ENCODE data around the gene SPNS3. TPM values are rescaled to one million over a fixed set of nuclear protein-coding genes. Genes with fewer than 3 reads are reported as not detected.

Gene SPNS3
- total and polyA plus RNA-seq, 9 of the 15 experiments (the other 6 are each of a cell fraction or from before 2014, with no cell fraction given) = not detected

GRCh38 chr17:4520060-4520893 lies 86.5 kb downstream of the SPNS3 start:
- Histone ChIP-seq H3K4me1 (replicated peaks in 1 of 2; ENCODE audit: control insufficient read depth in 2 of 2, insufficient read depth in 2 of 2, low read length in 2 of 2) (peaks cover 0 to 8% of the 10 kb centered on the region in 2 experiments; a peak in 2 of 5 replicates), H2AFZ (ENCODE audit: low read depth, low read length) (no peak overlapping the region), H3K9me3 (replicated peaks; ENCODE audit: control insufficient read depth, insufficient read depth, low read depth, low read length) (no peaks in the 10 kb centered on the region), H3K9ac (ENCODE audit: insufficient read depth in 1 of 2, low read depth in 2 of 2, low read length in 2 of 2) (no peak overlapping the region), H3K79me2 (ENCODE audit: control insufficient read depth, insufficient read depth, low read length) (no peaks in the 10 kb centered on the region), H4K20me1 (replicated peaks; ENCODE audit: control insufficient read depth, insufficient read depth, low read length) (0 out of 2 replicates have a peak, but pooled peaks cover 2% of the 10 kb centered on the region), H3K9me1 (ENCODE audit: control insufficient read depth, insufficient read depth, low read length) (no peaks in the 10 kb centered on the region), H3K27me3 (ENCODE audit: control insufficient read depth in 2 of 2, insufficient read depth in 2 of 2, low read length in 2 of 2) (peaks cover 13 to 62% of the 10 kb centered on the region in 2 experiments; a peak in 4 of 5 replicates), H3K4me3 (no peak overlapping the region), H3K27ac (ENCODE audit: extremely low read depth, low read depth, low read length) (no peak overlapping the region), H3K36me3 (ENCODE audit: control insufficient read depth, insufficient read depth, low read length) (no peaks in the 10 kb centered on the region), H3K4me2 (ENCODE audit: insufficient read depth, low read length) (no peak overlapping the region)
- FAIRE-seq (no peak), ATAC-seq (no peak), DNase-seq (ENCODE audit: extremely low read depth in 1 of 4, low spot score in 3 of 4) (no peak)
- in situ Hi-C loops (cut with MboI) (no loop called here), intact Hi-C loops (cut with micrococcal nuclease) (no loop called here)
- no TSS peak for BruUV-seq (replicated peaks)
- CTCF ChIA-PET (ENCODE audit: low intra/inter-chr PET ratio) = no interaction called here
- 4% methylated on average over 8 of the region's 19 CpGs for WGBS (ENCODE audit: insufficient coverage, low coverage, missing lambda C conversion rate)
- POLR2A ChIA-PET = no interaction called here
- no peak for TF ChIP-seq GATA2 (CRISPR knock-in tag; IDR thresholded peaks at IDR 0.05)
- no peak for TF ChIP-seq SAP30 (IDR thresholded peaks at IDR 0.05; ENCODE audit: borderline replicate concordance, insufficient read depth, low read depth, low read length, poor library complexity, severe bottlenecking)
- TF ChIP-seq NFRKB (IDR thresholded peaks at IDR 0.05; ENCODE audit: low read depth) = no peak
- no peak for TF ChIP-seq CLOCK (CRISPR knock-in tag; IDR thresholded peaks at IDR 0.05; ENCODE audit: borderline replicate concordance)
- TF ChIP-seq CBX2 (IDR thresholded peaks at IDR 0.05; ENCODE audit: insufficient read depth, low read length, poor library complexity, severe bottlenecking) = no peak
- no peak for TF ChIP-seq ZBTB33 (CRISPR knock-in tag; IDR thresholded peaks at IDR 0.05)
- no peak for TF ChIP-seq WHSC1 (IDR thresholded peaks at IDR 0.05; ENCODE audit: low read length)
- TF ChIP-seq KLF1 (tag; IDR thresholded peaks at IDR 0.05) = no peak
- TF ChIP-seq CHD4 (IDR thresholded peaks at IDR 0.05; ENCODE audit: insufficient read depth, insufficient replicate concordance, low read depth, low read length, poor library complexity, severe bottlenecking) = no peak
- no peak for TF ChIP-seq RFX7 (CRISPR knock-in tag; IDR thresholded peaks at IDR 0.05)
- no peak for TF ChIP-seq ZFP36 (IDR thresholded peaks at IDR 0.05; ENCODE audit: low read depth, low read length, partially characterized antibody)
- TF ChIP-seq PCBP2 (IDR thresholded peaks at IDR 0.05; ENCODE audit: low read depth, low read length, poor library complexity, severe bottlenecking) = no peak
- TF ChIP-seq ZNF511 (CRISPR knock-in tag; IDR thresholded peaks at IDR 0.05) = no peak
- TF ChIP-seq ZNF449 (CRISPR knock-in tag; IDR thresholded peaks at IDR 0.05) = no peak

Measured in K562 (cell line).